Stimulated activated CD8-positive, alpha-beta memory T cell treated with anti-CD3 and anti-CD28 coated beads, Interleukin-7, amount 100 ng/mL, for 1 hour (primary cell): ENCODE results near the gene ZNHIT3.
"Not testable (repeated sequence)": the region's sequence is repeated elsewhere in the genome, so short reads cannot be mapped to it uniquely, and the experiment has no call there.

ENCODE experiments used
- DNase-seq, 2 donors: peaks; one replicate each; pipeline ENCODE4 v3.0.0-alpha.2; 2020; ENCODE audit warnings: low read depth in 2 of 2

The ZNHIT3 gene

DNA sequence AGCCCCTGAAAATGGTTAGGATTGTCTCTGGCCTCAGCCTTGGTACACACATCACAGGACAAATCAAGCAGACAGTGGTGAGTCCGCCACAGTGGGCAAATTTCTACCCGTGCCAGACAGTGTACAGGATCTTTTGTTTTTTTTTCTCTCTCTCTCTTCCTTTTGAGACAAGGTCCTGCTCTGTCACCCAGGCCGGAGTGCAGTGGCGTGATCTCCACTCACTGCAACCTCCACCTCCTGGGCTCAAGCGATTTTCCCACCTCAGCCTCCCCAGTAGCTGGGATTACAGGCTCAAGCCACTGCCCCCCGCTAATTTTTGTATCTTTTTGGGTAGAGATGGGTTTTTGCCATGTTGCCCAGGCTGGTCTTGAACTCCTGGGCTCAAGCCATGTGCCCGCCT lies 2.5 kb upstream of the ZNHIT3 start:
- not testable (repeated sequence) for DNase-seq

DNA sequence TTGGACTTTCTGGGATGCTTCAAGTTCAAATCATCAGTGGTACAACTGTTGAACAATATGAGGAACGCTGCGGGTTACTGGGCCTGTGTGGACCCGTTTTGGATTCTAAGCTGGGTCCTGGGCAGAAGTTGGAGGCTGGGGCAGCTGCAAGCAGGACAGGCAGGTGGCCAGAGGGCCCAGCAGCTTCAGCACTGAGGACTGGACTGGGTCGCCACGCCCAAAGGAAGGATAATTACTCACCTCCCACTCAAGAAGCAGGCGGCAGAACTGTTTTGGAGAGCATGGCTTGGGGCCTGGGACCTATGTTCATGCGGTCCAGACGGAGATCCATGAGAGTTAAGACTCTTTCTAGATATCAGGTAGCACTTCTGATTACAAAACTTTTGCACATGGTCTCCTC lies 1.5 kb upstream of the ZNHIT3 start:
- DNase-seq: no peak

DNA sequence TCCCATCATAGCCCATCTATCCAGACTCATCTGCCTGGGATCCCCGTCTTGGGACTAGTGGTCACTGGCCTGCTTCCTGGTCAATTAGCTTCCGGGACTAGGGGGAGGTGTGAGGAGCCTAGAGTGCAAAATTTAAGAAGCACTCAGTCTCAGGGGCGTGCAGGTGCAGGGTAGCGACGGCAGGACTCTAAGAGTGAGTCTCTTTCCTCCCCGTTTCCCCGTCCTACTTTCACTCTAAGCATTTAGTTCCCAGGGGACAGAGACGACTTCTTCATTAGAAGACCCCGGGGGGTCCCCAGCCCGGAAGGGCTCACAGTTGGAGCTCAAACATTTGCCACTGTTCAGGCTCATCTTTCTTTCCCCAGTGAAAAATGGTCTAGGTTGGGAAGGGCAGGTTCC lies 677 bp upstream of the ZNHIT3 start:
- no peak for DNase-seq

DNA sequence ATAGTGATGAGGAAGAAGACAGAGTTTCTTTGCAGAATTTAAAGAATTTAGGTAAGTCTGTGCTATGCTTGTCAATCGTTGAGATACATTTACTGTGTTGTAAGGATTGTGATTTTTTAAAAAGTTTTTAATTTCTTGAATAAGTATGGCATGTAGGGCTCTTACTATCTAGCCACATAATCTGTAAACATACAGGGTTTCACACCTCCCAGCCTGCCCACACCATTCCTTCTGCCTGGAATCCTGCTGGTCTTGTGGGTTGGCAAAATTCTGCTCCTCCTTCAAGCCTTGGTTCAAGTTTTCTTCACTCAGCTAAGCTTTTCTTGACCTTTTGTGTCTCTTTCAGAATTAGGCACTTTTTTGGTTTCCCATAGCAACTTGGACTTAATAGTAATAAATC lies 7.5 kb downstream of the ZNHIT3 start:
- DNase-seq: no peak

DNA sequence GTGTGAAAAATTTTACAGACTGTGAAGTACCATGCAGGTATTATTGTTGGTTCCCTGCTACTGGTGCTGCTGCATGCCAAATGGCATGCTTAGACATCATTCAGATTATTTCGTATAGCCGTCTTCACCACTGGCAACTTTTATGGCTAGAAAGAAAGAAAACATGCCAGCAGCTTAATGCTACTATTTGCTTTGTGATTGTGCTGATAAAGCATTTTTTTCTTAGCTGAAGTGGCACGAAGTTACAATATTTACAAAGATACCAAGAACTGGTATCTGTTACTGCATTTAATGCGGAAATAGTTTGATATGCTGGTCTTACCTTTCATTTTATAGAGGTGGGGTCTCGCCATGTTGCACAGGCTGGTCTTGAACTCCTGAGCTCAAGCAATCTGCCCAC lies 8.2 kb downstream of the ZNHIT3 start:
- DNase-seq: no peak

DNA sequence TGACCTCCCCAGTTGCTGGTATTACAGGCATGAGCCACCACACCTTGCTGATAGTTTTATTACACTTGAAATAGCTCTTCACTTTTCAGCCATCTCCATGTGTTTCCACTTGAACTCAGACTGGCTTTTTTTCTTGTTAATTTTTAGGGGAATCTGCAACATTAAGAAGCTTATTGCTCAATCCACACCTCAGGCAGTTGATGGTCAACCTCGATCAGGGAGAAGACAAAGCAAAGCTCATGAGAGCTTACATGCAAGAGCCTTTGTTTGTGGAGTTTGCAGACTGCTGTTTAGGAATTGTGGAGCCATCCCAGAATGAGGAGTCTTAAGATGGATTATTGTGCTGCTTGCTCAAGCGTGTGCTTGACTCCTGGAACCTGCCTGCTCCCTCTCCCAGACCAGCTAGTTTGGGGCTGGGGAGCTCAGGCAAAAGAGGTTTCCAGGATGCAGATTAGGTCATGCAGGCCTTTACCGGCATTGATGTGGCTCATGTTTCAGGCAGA lies 8.6 kb downstream of the ZNHIT3 start:
- DNase-seq: no peak

DNA sequence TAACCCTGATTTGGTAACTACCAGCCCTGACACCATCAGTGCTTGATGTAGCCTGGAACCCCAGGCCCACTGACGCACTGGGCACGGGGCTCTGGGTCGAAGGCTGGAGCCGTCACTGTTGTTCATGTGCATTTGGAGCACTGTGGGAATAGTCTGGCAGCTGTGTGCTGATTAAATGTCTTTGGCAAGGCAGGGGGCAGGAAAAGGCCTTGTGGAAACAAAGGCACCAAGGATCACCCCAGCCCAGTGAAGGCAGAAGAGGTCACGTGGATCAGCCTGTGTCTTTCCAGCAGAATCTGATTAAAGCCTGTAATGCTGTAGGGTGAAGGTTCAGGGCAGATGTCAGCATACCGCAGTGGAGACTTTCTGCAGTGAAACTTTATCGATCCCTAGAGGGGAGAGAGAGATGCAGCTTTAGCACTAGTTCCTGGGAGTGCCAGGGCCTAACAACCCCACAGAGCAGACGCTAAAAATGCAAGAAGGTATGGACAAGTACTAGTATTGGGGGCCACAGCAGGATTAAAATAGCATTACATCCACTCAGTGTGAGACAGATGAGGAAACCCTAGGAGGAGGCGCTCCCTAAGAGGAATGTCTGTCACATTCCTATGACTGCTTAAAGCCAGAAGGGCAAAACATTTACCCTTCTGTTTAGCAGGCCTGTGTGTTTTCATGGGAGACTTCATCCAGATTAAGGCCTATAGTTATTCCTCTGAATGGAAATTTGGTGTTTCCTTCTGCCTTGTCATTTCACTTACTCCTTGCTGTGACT lies 9.7 kb downstream of the ZNHIT3 start:
- no peak for DNase-seq

DNA sequence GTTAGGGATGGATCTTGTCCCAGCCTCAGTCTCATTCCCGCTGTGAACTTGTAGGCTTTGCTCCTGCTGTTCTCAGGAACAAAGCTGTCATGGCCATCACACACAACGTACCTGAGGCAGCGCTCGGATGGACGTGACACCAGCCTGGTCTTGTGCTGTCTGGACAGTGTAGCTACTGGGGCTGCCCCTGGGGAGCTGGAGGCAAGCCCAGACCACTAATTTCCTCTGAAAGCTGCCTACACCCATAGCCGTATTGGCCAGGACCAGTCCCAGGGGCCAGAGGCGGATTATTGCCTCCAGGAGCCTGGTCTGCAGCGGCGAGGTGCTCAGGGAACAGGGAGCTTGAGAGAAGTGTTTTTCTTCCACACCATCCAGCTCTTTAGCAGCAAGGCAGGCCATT lies 11.7 kb downstream of the ZNHIT3 start:
- no peak for DNase-seq

DNA sequence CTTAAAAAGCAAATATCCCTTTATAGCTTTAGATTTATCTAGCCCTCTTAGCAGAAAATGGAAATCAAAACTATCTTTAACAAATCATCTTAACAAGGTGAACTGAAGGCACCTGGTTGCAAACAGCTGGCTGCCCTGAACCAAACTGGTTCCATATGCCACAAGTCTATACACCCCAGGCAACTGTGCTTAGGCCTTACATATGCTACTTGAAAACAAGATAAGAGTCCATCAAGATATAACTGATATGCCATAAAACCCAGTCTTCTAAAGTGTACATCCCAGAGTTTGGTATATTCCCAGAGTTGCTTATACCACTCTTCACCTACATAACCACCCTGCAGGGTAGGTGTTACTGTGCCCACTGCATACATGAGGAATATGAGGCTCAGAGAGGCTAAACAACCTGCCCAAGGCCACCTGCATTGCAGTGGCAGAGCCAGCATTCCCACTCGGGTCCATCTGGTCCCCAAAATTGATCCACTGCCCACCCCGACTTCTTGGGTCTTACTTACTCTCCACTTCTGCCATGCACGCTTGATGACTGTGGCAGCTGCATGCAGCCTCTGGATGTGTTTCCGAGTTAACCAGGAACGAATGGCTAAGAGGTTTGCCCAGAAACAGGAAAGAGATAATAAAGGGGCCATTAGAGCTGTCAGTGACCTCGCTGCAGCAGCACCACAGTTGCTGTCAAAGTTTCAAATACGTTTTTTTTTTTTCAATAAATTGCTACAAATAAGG lies 12.2 kb downstream of the ZNHIT3 start:
- no peak for DNase-seq

DNA sequence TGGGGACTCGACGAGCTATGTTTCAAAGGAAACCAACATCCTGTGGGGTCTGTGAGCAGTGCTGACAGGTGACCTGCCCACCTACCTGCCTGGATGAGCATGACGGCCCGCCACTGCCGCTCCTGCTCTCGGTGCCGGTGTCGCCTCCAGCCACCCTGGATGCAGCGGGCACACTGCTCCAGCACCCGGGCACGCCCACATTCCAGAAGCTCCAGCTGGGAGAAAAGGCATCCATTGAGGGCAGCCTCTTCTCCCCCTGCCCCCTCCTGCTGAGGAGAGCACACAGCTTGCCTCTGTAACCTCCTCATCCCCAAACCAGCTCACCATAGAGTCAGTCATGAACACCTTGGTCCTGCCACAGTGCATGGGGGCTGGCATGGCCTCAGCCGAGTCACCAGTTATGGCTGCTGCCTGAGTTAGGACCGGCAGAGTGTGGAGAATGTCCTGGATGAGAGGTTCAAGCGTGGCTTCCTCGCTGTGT lies 14.3 kb downstream of the ZNHIT3 start:
- DNase-seq: no peak

DNA sequence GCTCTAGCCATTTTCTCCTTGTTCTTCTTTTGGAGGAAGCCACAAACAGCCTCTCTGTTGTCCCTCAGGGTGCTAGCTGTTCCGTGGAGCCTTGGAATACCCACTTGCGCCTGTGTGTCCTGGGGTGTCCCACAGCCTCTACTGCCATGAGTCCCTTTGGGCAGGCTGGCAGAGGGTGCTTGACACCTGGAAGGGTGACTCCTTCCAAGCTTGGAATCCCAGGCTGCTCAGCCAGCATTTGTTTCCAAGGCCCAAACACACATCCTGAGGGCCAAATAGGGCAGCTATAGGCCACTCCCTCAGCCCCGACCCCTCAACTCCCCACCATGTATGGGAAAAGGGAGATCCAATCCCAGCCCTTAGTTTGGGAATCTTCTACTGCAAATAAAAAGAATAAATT lies 14.9 kb downstream of the ZNHIT3 start:
- DNase-seq: no peak

DNA sequence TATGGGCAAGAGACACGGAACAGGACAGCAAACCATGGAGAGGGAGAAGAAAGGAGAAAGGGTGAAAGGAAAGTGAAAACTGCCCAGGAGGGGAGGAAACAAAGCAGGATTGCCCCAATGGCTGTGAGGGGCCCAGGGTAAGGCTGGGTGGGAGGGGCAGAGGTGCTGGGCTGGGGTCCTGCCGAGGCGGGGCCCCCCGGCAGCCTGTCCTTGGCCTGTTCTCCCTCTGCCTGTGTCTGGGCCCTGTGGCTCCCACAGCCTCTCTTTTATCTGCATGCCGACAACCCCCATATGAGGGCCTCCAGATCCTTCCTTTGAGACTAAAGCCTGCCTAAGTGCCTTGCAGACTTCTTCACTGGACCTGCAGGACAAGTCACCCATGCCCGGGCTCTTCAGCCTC lies 15.5 kb downstream of the ZNHIT3 start:
- DNase-seq: no peak

DNA sequence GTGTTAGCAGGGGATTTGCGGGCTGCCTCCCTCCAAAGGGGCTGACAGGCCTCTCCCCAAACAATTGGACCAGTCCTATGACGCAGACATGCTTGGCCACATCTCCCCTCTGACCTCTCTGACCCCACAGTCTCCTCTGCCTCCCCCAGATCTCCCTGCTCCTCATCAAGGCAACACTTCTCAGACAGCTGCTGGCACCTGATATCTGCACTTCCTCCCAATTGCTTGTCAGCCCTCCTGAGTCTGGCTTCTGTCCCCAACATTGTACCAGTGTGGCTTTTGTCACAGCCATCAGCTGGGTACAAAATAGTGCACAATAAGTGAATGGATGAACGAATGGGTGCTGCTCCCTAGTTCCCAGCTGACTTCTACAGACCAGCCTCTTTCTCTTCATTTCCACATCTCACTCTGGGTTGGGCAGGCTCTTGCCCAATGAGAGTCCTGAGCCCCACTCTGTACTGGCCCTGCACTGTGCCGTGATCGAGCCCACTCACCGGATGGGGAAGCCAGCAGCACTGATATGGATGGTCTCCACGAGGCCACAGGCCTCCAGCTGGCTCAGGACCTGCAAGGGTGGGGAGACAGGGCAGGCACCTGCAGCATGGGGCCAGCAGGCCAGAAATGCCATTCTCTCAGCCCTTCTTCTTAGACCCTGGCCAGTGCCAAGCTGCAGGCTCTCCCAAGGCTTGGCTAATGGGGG lies 17.1 kb downstream of the ZNHIT3 start:
- no peak for DNase-seq

DNA sequence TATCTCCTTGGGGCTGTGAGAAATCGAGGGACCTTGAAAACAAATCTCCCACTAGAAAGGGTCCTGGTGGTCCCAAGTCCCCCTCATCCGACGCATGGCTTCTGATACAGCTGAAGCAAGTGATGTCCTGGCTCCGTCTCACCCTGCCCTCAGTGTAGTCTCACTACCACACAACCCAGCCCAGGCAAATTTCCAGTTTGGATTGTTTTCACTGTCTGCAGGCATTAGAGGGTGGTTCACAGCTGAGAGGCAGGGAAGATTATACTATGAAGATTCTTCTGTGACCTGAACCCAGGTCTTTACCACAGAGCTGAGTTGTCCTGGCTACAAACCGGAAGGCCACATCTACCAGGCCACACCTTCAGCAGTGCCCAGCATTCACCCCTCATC lies 17.7 kb downstream of the ZNHIT3 start:
- DNase-seq: no peak

DNA sequence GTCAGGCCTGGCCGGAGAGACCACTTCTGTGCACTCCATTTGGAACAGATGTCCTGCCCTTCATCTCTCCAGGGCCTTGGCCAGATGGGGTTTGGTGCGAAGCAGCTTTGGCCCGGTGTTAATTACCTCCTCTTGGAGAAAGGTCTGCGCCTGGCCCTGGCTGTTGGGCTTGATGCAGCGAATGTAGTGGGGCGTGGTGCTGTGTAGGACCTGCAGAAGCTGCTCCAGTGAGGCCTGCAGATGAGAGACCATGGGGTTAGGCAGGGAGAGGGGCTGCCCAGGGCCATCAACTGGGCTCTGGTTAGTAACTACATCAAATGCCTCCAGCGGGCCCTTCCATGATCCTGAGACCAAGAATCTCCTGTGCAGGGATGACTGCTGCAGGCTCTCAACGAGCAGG lies 18.7 kb downstream of the ZNHIT3 start:
- no peak for DNase-seq

DNA sequence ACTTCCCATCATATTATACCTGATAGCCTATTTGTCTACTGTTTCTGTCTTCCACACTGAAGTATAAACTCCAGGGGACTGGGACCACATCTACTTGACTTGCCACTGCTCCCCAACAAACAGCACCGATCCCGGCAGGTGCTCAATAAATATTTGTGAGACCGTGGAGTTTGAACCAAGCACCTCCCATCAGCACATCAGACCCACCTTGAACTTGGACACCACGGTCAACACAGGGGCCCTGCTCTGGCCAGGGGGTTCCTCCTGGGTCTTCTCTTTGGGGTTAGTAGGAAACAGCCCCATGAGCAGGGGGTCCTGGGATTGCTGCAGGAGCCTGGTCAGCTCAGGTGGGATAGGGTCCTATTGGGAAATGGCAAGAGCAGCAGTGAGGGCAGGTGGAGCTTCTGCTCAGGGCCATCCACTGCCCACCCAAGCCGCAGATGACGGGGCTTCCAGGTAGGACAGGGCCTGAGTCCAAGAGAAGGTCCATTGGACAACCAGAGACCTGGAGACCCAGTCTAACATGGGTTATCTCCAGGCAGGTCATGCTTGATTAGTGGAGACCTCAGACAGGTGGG lies 19.9 kb downstream of the ZNHIT3 start:
- DNase-seq: no peak

DNA sequence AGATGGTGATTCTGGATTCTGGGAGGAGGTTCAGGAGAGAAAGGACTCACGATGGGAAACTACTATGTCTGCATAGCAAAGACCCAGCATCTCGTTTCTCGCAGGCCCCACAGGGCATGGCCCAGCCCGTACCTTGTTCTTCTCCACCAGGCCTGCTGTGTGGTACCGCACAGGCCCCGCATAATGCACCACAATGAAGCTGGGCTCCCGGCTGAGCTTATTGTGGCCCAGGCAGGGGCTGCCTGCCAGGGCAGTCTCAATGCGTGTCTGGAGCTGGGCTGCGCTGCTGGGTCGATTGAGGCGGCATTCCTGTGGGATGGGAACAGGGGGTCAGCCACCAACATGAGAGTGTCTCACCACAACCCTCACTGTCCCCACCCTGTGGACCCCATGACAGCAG lies 20.4 kb downstream of the ZNHIT3 start:
- DNase-seq: no peak

DNA sequence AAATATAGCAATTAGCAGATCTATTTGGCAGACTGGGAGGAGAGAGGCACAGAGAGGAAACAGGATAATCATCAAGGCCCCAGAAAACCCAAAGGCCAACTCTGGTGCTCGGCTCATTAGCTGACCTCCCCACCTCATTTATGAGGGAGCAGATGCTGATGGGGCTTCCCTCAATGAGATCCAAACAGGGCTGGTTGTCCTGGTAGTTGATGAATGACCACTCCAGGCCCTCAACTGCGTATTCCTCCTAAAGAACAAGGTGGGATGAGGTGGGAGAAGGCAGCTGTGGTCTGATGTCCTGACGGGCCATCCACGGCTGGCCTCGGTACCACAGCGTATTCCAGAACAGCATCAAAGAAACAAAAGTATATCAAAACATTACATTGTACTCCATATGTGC lies 20.8 kb downstream of the ZNHIT3 start:
- DNase-seq: no peak

DNA sequence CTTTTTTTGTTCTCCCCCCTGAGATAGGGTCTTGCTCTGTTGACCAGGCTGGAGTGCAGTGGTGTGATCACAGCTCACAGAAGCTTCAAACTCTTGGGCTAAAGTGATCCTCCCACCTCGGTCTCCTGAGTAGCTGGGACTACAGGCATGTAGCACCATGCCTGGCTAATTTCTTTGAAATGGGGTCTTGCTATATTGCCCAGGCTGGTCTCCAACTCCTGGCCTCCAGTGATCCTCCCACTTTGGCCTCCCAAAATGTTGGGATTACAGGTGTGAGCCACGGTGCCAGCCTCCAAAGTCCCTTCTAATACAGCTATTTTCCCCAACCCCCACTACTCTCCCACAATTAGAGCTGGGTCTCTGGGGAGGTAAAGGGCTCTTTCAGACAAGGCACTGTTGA lies 22.0 kb downstream of the ZNHIT3 start:
- DNase-seq: not testable (repeated sequence)

DNA sequence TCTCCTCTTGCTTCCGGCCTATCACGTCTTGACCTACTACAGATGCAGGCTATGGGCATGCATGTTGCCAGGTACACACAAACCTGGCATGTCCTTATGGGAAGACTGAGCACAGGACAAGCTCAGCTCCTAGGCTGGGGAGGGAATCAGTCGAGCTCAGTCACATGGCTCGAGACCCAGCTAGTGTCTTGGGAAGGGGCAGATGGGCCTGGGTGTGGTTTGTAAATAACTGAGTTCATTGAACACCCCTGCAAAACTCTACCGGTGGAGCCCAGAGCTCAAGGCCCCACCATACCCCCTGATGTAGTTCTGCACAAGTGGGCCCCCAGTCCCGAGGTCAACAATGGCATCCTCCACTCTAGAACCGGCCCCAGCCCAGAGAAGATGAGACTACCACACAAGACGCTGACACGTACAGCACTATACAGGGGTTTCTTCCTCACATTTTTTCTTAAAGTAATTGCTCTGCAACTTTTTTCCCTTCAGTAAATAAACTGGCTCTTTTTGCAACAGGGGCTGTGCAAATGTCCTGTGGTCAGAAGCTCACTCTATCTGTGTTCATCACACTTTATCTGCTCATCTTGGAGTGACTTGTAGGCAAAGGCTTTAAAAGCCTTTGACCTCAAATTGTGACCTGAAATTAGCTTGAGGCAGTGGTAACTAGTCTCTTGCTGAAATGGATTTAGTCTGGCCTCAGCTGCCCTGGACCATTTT lies 22.9 kb downstream of the ZNHIT3 start:
- no peak for DNase-seq

DNA sequence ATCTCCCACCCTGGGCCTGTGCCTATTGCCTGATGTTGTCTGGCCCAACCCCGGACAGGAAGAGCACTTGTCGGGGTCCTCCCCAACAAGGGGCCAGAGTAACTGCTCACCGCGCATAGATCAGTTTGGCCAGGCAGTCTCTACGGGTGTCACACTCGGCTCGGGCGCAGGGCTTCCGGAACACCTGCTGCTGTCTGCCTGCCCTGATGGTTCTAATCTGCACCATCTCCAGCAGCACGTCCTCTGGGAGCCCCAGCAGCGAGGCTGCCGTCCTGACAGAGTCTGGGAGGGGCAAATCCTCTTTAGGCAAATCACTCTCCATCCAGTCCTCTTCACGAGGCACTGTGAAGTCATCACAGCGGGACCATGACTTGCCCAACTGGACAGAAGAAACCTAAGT lies 24.2 kb downstream of the ZNHIT3 start:
- DNase-seq: no peak

DNA sequence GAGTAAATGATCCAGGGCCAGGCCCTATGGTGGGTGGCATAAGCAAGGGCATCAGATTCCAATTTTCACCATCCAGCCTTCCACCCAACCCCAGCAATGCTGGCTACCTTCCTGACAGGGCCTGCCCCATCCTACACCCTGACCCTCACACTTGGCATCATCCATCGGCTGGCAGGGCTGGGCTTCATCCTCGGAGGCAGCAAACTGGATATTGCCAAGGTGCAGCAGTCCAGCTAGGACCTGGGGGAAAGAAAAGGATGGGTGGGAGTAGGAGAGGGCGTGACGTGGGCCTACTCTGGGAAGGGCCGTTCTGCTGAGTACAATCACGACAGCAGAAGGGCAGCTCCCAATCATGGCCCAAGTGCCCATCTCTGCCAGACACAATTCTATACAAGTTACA lies 24.7 kb downstream of the ZNHIT3 start:
- DNase-seq: no peak
